B cell (primary cell): ENCODE data around the gene AOPEP. TPM values are rescaled to one million over a fixed set of nuclear protein-coding genes. Genes with fewer than 3 reads are reported as not detected.

Experiments
- ATAC-seq: fragments of 200-7000 bp; cut with Tn5 transposase; one replicate; pipeline ENCODE4 v1.10.0; 2021; ENCODE audit warnings: low read depth, mild to moderate bottlenecking, moderate number of reproducible peaks, moderate library complexity
- CTCF ChIA-PET: fragments of 350-600 bp; sonication (Branson Sonifier 250); formaldehyde crosslinking; loops from one replicate; lab custom pipeline; 2021; ENCODE audit warnings: antibody characterized with exemption, inconsistent platforms; lab: Charles Lee
- POLR2A ChIA-PET: fragments of 350-600 bp; sonication (Branson Sonifier 250); formaldehyde crosslinking; loops from one replicate; lab custom pipeline; 2021; ENCODE audit warnings: antibody characterized with exemption; lab: Charles Lee
- DNase-seq: peaks from one replicate; pipeline ENCODE4 v3.0.0; 2013
- H2AFZ ChIP-seq: 2 replicates; pipeline ENCODE4 v1.6.1; 2012; ENCODE audit warnings: mild to moderate bottlenecking, low read depth, low read length; ENCODE audit not compliant: insufficient read depth, poor library complexity, severe bottlenecking
- H3K27ac ChIP-seq, 2 donors: 1 replicate in 1 of 2; 2 replicates in 1 of 2; pipeline ENCODE4 v1.5.1; 2012 to 2013; ENCODE audit warnings: low read length in 2 of 2, mild to moderate bottlenecking in 2 of 2, moderate library complexity in 1 of 2
- H3K27me3 ChIP-seq, 4 experiments: fragments of 200-600 bp in 1 of 4; sonication (generic) in 1 of 4; replicated peaks in 1 of 4; 1 replicate in 2 of 4; 2 replicates in 2 of 4; pipeline versions ENCODE4 v1.6.1 to v1.7.0; 2013 to 2016; ENCODE audit warnings: low read length in 3 of 4, mild to moderate bottlenecking in 2 of 4, mixed read lengths in 1 of 4, moderate library complexity in 1 of 4; ENCODE audit not compliant: insufficient read depth in 4 of 4, control insufficient read depth in 3 of 4; ENCODE audit errors: control extremely low read depth in 1 of 4
- H3K36me3 ChIP-seq, 2 experiments: replicated peaks in 1 of 2; 1 replicate in 1 of 2; 2 replicates in 1 of 2; pipeline versions ENCODE4 v1.6.1 to v1.7.1; 2013; ENCODE audit warnings: low read length in 1 of 2; ENCODE audit not compliant: insufficient read depth in 2 of 2, control insufficient read depth in 1 of 2; ENCODE audit errors: control extremely low read depth in 1 of 2, extremely low read depth in 1 of 2
- H3K4me1 ChIP-seq, 2 donors: fragments of 200-600 bp in 1 of 2; sonication (generic) in 1 of 2; 1 replicate in 1 of 2; 2 replicates in 1 of 2; pipeline versions ENCODE4 v1.5.1 to v1.6.1; 2013 to 2017; ENCODE audit warnings: low read length in 2 of 2; ENCODE audit not compliant: control insufficient read depth in 2 of 2, insufficient read depth in 2 of 2
- H3K4me2 ChIP-seq: replicated peaks from 2 replicates; pipeline ENCODE3; 2012; ENCODE audit warnings: mild to moderate bottlenecking, low read depth, low read length; ENCODE audit not compliant: poor library complexity, severe bottlenecking
- H3K4me3 ChIP-seq, 5 experiments: fragments of 200-600 bp in 1 of 5; sonication (generic) in 1 of 5; 1 replicate in 3 of 5; 2 replicates in 2 of 5; pipeline versions ENCODE4 v1.5.1 to v1.7.0; 2011 to 2016; ENCODE audit warnings: low read length in 4 of 5, mild to moderate bottlenecking in 4 of 5, low read depth in 2 of 5, control low read depth in 1 of 5, moderate library complexity in 1 of 5; ENCODE audit not compliant: insufficient read depth in 1 of 5; ENCODE audit errors: control extremely low read depth in 1 of 5, extremely low read depth in 1 of 5
- H3K79me2 ChIP-seq: fragments of 200-600 bp; sonication (generic); one replicate; pipeline ENCODE4 v1.6.0; 2016; ENCODE audit warnings: low read length; ENCODE audit not compliant: control insufficient read depth, insufficient read depth
- H3K9ac ChIP-seq: fragments of 200-600 bp; sonication (generic); 2 replicates; pipeline ENCODE4 v1.6.1; 2017; ENCODE audit warnings: mild to moderate bottlenecking, low read length, moderate library complexity
- H3K9me3 ChIP-seq, 3 donors: one replicate each; pipeline versions ENCODE4 v1.6.1 to v1.7.1; 2013; ENCODE audit warnings: low read length in 2 of 3; ENCODE audit not compliant: control insufficient read depth in 2 of 3, insufficient read depth in 1 of 3; ENCODE audit errors: control extremely low read depth in 1 of 3
- H4K20me1 ChIP-seq: 2 replicates; pipeline ENCODE4 v1.6.0; 2012; ENCODE audit warnings: mild to moderate bottlenecking, low read length; ENCODE audit not compliant: insufficient read depth, control insufficient read depth, poor library complexity, severe bottlenecking
- H3K27ac Mint-ChIP-seq: one replicate; pipeline ENCODE4 v1.8.0; 2021; ENCODE audit warnings: mixed read lengths
- H3K27me3 Mint-ChIP-seq: one replicate; pipeline ENCODE4 v1.8.0; 2021; ENCODE audit warnings: mixed read lengths
- H3K4me1 Mint-ChIP-seq: one replicate; pipeline ENCODE4 v1.8.0; 2021; ENCODE audit warnings: mixed read lengths
- H3K4me3 Mint-ChIP-seq: one replicate; pipeline ENCODE4 v1.8.0; 2021; ENCODE audit warnings: mixed read lengths
- H3K9me3 Mint-ChIP-seq: one replicate; pipeline ENCODE4 v1.8.0; 2022; ENCODE audit warnings: mixed read lengths; ENCODE audit not compliant: insufficient read depth
- CTCF ChIP-seq: fragments of 200-600 bp; IDR thresholded peaks from one replicate; pipeline ENCODE4 v1.8.0; 2022; ENCODE audit warnings: antibody characterized with exemption, mild to moderate bottlenecking
- EZH2 ChIP-seq: IDR thresholded peaks from 2 replicates; pipeline ENCODE4 v1.6.1; 2012; ENCODE audit warnings: borderline replicate concordance, low read depth, mild to moderate bottlenecking, moderate library complexity, low read length; ENCODE audit not compliant: insufficient read depth, poor library complexity, severe bottlenecking
- WGBS: methylation state at CpG from one replicate; pipeline ENCODE4 v1.1.5; 2013; ENCODE audit warnings: missing lambda C conversion rate; ENCODE audit not compliant: insufficient coverage; 5-methylcytosine and 5-hydroxymethylcytosine counted together
- intact Hi-C: fragments of 100-400 bp; cut with micrococcal nuclease; formaldehyde crosslinking; loops from one replicate; pipeline ENCODE4 v1.10.0; 2022
- polyA plus RNA-seq: library from polyadenylated mRNA; depleted of rRNA; stranded (reverse); fragments of >200 nt; gene quantifications from 2 replicates; pipeline ENCODE4 v1.2.3, GENCODE V29; 2012
- total RNA-seq, 2 donors: library from RNA; stranded (reverse); fragments of 120-200 nt in 1 of 2; gene quantifications; 1 replicate in 1 of 2; 2 replicates in 1 of 2; pipeline versions ENCODE4 v1.2.3 to v1.2.4, GENCODE V29; 2013 to 2022

Gene AOPEP
- total and polyA plus RNA-seq, 2 donors (not counting 1 experiment from before 2014, with no cell fraction given): 5.1 to 35.8 TPM

- no peaks in the 10 kb centered on the region for H3K9me3 Mint-ChIP-seq
- TF ChIP-seq CTCF: no peak
- TF ChIP-seq EZH2: no peak
- Histone ChIP-seq H4K20me1 (no peaks in the 10 kb centered on the region), H3K36me3 (peaks cover 0 to 6% of the 10 kb centered on the region in 2 experiments), H2AFZ (no peak overlapping the region), H3K4me3 (no peak overlapping the region), H3K4me2 (no peak overlapping the region), H3K9me3 (no peaks in the 10 kb centered on the region), H3K4me1 (no peaks in the 10 kb centered on the region), H3K27me3 (no peaks in the 10 kb centered on the region), H3K27ac (no peak overlapping the region), H3K9ac (no peak overlapping the region), H3K79me2 (no peaks in the 10 kb centered on the region)
- no peak overlapping the region for H3K4me3 Mint-ChIP-seq
- DNase-seq (no peak), ATAC-seq (no peak)
- WGBS: 96% methylated on average over 5 of the region's 5 CpGs
- H3K4me1 Mint-ChIP-seq: no peaks in the 10 kb centered on the region
- no peaks in the 10 kb centered on the region for H3K27me3 Mint-ChIP-seq
- H3K27ac Mint-ChIP-seq: no peak overlapping the region
- ChIA-PET POLR2A (no interaction called here), CTCF (no interaction called here)
- intact Hi-C loops: no loop called here
Measured at GRCh38 chr9:94977416-94977815, 250.9 kb downstream of the AOPEP start.

- H3K4me3 ChIP-seq: no peak overlapping the region
- H3K4me1 ChIP-seq: no peaks in the 10 kb centered on the region
- no peaks in the 10 kb centered on the region for H3K79me2 ChIP-seq
- ATAC-seq: no peak
- DNase-seq: no peak
- no peak overlapping the region for H3K4me3 Mint-ChIP-seq
- intact Hi-C loops: no loop called here
- no peak overlapping the region for H2AFZ ChIP-seq
- no peaks in the 10 kb centered on the region for H3K9me3 ChIP-seq
- H3K9me3 Mint-ChIP-seq: no peaks in the 10 kb centered on the region
- H3K27ac Mint-ChIP-seq: no peak overlapping the region
- CTCF ChIA-PET: interaction anchor here (0.6 kb wide), 1 partner anchor 195 kb away, joined by 3 read pairs; no protein-coding TSS in a partner anchor
- H3K27me3 Mint-ChIP-seq: no peaks in the 10 kb centered on the region
- POLR2A ChIA-PET: no interaction called here
- H3K4me1 Mint-ChIP-seq: no peaks in the 10 kb centered on the region
- no peak overlapping the region for H3K27ac ChIP-seq
- no peak overlapping the region for H3K9ac ChIP-seq
- TF ChIP-seq EZH2 (no peak), CTCF (no peak)
- no peaks in the 10 kb centered on the region for H4K20me1 ChIP-seq
- no peak overlapping the region for H3K4me2 ChIP-seq
- no peaks in the 10 kb centered on the region for H3K27me3 ChIP-seq
- over 99% methylated on average over 9 of the region's 9 CpGs for WGBS
- peaks cover 0 to 6% of the 10 kb centered on the region in 2 experiments for H3K36me3 ChIP-seq
Measured at GRCh38 chr9:94979904-94980507, 253.5 kb downstream of the AOPEP start.
